ENCODE results near the gene SNX30. TPM values are rescaled to one million over a fixed set of nuclear protein-coding genes. Genes with fewer than 3 reads are reported as not detected.

Gene SNX30
- total RNA-seq, 1 donor from 2014 or later, result 41.2 TPM

DNA sequence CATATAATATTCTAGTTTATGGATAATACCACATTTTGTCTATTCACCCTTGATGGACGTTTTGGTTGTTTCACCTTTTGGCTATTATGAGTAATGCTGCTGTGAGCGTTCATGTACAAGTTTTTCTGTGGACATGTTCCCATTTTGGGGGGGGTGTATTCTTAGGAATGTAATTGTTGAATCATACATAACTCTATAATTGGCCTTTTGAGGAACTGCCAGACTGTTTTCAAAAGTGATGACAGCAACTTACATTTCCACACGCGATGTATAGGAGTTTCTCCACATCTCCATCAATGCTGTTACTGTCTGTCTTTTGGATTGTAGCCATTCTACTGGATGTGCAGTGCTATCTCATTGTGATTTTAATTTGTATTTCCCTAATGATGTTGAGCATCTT lies 70.3 kb downstream of the SNX30 start:
- DNase-seq (ENCODE audit: low spot score), result no peak

- no peak for DNase-seq (ENCODE audit: low spot score)
These were observed 72.1 kb downstream of the SNX30 start for GRCh38 chr9:112822618-112823017.

DNA sequence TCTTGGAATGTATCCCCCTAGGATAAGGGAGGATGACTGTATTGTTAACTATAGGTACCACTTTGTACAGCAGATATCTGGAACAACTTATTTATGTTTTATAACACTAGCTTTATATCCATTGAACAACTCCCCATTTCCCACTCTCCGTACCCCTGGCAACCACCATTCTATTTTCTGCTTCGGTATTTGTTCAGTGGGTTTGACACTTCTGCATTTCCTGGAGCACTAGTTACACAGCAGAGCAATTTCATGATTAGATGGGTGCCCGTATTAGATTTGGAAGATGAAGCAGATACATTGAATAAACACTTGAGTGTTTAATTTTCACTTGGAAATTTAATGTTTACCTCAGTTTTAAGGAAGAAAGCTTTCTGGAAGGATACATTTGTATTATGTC lies 72.7 kb downstream of the SNX30 start:
- no peak for DNase-seq (ENCODE audit: low spot score)

DNA sequence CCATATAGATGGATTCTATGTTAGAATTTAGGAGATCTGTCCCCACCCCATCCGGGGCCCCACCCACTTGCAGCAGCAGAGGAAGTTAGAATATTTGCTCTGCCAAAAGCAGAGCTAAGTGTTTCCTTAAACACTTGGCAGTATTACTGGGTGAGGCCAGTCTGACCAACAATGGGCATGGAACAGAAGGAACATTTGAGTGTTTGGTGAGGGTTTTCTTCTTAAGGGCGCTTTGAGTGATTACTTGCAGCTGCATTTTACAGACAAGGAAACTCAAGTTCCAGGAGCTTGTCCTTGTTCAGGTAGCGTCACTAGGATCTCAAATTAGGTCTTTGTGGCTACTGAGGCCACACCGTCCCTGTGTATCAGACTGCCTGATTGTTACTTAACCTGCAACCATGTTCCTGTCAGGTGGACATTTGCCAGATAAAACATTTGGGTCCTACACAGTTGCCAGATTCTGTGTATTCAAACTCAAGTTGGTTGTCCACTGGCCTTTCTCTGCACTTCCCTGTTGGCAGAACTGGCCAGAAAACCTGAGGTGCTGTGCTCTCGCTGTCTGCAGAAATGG lies 80.8 kb downstream of the SNX30 start:
- DNase-seq (ENCODE audit: low spot score), result peak; percentile 40

DNA sequence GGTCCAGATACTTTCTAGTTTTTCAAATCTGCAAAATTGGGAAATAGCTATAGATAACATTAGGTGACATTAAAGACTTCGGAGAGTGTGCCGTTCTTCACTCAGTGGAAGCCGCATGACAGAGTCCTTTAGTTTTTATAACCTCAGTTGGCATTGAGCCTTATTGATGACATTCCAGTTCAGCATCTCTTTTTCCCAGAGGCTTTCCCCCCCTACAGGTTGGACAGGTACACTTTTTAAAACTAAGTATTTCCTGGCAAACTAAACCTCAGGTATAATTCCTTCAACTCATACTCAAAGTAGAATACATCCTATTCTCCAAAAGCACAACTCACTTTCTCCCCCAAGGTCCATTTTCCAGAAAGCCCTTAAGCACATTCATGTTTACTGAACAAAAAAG lies 81.4 kb downstream of the SNX30 start:
- DNase-seq (ENCODE audit: low spot score), result no peak

- DNase-seq (ENCODE audit: low spot score), result no peak
These were observed 82.5 kb downstream of the SNX30 start for GRCh38 chr9:112833081-112833480.

DNA sequence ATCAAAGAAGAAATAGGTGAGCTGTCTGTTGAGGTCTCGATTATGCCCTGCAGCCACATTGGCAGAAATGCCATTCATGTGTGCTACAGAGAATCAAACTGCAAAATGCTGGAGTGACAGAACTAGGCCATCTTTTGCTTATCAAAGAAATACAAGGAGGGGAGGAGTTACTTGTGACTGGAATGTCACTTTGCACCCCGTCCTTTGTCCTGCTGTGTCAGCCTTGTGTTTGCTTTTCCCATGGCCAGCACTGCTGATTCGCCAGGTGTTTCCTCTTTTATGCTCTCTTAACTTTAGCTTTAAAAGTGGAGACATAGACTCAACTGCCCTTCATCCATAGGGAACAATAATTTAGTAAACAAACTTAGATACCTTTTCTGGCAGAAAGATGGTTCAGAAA lies 85.8 kb downstream of the SNX30 start:
- no peak for DNase-seq (ENCODE audit: low spot score)

DNA sequence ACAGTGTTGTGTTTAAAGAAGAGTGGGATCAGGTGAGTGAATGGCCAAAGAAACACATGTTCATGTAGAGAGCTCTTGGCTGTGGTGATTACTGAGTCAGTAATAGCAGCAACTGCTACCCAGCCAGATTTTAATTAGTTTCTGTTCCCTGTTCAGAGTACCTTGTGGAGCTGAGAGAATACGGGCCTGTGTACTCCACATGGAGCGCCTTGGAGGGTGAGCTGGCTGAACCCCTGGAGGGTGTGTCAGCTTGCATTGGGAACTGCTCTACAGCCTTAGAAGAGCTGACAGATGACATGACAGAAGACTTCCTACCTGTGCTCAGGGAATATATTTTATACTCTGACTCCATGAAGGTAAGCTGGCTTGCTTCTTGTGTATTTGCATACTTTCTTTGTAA lies 87.8 kb downstream of the SNX30 start:
- DNase-seq (ENCODE audit: low spot score), result no peak

DNA sequence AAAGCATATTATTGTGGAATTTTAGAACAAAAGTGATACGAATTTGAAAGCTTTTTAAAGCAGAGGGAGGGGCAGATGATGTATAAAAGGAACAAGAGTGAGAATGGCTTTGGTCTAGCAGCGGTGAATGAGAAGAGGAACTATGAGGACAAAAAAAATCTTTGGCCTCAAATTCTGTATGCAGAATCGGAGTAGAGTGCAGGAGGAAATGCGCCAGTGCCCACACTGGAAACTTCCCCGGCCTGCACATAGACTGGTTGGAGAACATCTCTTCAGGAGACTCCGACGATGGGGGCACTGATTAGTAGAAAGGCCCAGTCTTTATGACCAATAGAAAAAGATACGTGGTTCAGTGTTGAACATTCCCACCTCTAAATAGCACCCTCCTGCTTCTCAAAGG lies 88.8 kb downstream of the SNX30 start:
- no peak for DNase-seq (ENCODE audit: low spot score)

DNA sequence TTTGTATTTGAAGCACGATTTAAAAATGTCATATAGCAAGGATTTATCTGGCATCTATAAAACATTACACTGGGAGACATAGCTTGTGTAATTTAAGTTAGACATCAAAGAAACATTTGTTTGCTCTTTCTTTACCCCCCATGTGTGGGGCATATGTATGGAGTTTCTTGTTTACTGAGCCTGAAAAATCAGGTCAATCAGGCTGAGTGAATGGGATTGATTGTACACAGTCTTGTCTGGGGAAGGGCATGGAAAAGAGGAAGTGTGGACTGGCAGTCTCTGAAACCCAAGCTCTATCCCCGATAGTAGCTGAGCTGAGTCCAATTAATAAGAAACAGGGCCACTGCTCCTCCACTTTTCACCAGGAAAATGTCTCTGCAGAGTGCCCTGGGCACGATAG lies 90.7 kb downstream of the SNX30 start:
- DNase-seq (ENCODE audit: low spot score), result no peak

DNA sequence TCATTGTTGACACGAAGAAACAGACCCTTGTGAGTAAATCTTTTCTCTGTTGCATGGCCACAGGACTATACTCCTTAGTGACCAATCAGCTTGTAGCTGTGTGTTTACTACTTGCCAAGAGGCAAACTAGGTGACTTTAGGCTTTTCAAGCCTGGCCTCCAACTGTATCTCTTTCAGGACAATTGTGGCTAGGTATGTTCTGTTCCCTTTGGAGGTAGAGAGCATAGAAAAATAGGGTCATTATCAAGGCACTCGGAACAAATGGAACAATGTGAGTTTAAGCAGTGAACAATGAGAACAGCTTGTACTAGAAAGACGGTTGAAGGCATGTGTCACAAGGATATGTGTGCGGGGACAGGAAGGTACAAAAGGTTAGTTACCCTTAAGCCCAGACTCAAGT lies 92.0 kb downstream of the SNX30 start:
- no peak for DNase-seq (ENCODE audit: low spot score)

DNA sequence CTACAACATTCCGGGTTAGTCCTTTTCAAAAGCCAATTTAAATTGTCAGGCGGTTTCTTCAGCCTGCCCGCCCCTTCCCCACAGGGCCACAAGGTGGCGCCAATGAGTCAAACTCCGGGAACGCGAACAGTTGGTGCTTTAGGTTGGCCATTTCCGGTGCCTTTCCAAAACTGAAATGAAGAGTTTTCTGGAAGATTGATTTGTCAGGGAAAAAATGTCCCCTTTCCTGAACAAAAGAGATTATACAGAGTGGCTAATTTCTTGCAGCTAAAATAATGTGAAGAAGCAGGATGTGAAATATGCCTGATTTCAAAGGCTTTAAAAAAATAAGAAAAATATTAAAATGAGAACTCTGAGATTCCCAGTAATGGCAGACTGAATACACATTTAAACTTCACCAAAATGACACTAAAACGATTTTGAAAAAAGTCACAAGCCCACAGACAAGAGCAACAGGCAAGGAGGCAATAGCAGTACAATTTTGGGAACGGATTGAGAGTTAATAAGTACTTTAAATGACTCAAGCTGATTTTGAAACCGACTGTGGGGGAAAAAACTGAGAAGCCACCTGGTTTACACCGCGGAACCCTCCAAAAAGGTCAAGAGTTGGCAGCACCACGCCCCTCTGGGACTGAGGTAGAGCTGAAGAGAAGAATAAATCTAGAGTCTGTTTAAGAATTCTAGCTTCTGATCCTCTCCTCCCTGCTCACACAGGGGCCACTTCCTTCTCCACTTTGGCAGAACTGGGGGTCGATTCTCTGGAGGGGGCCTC lies 94.4 kb downstream of the SNX30 start:
- peak; percentile 73 for DNase-seq (ENCODE audit: low spot score)

DNA sequence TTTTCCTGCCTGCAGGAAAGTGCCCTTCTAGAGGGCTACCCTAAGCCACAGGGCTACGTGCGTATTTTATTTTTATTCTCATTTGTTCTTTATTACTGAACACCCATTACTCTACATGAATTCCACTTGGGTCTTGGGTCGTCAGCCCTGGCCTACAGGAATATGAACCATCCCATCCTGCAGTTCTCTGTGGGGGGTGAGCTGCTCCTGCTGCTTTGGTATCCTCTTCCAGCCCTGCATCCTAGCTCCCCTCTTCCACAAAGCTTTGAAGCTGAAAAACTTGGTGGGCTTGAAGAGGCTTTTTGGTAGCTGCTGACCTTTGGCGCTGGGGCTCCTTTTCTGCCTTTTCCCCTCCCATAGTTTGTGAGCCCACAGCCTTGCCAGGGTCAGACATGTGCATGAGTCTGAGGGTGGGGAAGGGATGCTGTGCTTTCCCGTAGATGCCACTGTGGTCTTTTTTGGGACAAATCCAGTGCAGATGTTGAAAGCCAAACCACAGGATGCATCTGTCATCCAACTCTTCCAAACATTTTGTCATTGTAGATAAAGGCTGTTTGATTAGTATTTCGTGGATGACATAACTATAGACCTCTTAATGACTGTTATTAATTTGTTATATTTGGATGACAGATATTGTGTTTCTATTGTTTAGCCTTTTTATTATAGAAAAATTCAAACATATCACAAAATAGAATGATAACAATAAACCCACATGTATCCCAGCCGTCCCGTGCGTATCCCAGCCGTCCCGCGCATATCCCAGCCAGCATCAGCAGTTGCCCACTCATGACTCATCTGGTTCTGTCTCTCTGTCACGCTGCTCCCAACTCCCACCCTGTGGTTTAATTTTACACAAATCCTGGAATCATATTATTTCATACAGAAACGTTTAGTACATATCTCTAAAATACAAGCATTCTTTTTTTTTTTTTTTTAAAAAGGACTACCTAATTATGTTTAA lies 96.2 kb downstream of the SNX30 start:
- DNase-seq (ENCODE audit: low spot score), result no peak

GRCh38 chr9:112848316-112849151 lies 98.0 kb downstream of the SNX30 start:
- DNase-seq (ENCODE audit: low spot score), result no peak

DNA sequence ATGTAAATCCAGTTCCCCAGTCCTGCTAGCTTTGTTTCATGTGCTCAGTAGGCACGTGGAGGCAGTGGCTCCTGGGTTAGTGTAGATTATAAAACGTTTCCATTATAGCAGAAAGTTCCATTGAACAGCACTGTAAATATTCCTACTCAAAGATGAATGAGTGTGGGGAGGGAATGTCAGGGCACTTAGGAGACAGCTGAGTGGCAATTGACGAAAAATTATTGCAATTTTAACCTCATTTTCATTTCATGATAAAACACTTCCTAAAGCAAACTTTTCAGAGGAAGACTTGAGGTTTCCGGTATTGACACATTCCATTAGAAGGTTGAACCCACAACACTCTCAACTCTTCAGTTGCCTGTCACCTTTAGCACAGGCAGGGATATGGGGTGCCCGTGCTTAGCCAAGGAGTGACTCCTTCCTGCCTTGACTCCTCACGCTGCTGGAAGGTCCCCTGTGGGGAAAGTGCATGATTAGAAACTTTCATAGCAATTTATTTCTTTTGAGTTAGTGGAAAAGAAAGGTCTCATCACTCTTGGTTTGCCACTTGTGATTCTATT lies 98.9 kb downstream of the SNX30 start:
- DNase-seq (ENCODE audit: low spot score), result no peak

DNA sequence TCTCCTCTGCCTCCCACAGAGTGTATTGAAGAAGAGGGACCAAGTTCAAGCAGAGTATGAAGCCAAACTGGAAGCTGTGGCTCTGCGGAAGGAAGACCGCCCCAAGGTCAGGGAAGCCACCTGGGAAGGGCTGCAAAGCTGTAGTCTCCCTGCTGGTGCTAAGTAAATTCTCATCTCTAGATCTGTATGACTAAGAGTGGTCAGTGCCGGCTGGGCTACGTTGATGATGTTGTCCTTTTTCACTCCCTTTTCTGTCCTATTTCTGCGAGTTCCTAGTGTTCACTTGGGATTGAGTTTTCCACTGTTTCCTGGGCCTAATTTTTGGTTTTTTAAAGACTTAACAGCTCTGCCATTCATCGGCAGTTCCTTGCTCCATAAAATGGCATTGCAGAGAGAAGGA lies 100.3 kb downstream of the SNX30 start:
- no peak for DNase-seq (ENCODE audit: low spot score)

GRCh38 chr9:112852741-112853504 lies 102.4 kb downstream of the SNX30 start:
- DNase-seq (ENCODE audit: low spot score), result no peak

GRCh38 chr9:112853882-112854585 lies 103.5 kb downstream of the SNX30 start:
- DNase-seq (ENCODE audit: low spot score), result peak; percentile 39

DNA sequence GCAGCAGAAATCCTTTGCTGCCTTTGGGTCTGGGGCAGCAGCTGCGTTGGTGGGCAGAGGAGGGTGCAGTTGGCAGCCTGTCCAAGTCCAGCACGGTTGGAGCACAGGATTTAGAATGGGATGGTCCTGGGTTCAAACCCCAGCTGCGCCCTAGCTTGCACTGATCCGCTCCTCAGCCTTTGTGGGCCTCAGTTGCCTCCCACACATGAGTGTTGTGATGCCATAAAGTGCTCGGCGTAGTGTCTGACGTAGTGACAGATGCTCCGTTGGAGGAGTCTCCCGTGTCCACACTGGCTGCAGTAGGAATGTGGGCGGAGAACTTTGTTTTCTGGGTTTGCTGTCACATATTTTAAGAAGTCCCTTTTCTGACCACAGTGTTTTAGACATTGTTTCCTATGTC lies 104.1 kb downstream of the SNX30 start:
- no peak for DNase-seq (ENCODE audit: low spot score)

GRCh38 chr9:112856200-112856599 lies 105.6 kb downstream of the SNX30 start:
- DNase-seq (ENCODE audit: low spot score), result no peak

All from umbilical cord (tissue), 2 donors.